ENCODE data around the gene AGAP3.

AGAP3 gene

GRCh38 chr7:151187409-151188251 lies 101.4 kb downstream of the AGAP3 start:
- no peak for DNase-seq (ENCODE audit: low spot score)
- Histone ChIP-seq H3K4me1 (ENCODE audit: insufficient read depth, poor library complexity, severe bottlenecking) (no peaks in the 10 kb centered on the region), H3K9me3 (ENCODE audit: severe bottlenecking) (no peaks in the 10 kb centered on the region), H3K36me3 (ENCODE audit: low read depth) (no peaks in the 10 kb centered on the region), H3K27ac (ENCODE audit: poor library complexity, severe bottlenecking) (no peak overlapping the region), H3K27me3 (ENCODE audit: insufficient read depth, poor library complexity, severe bottlenecking) (peaks cover 15% of the 10 kb centered on the region), H3K4me3 (ENCODE audit: severe bottlenecking) (no peak overlapping the region)
- ATAC-seq (ENCODE audit: low read depth) = no peak; the same call in 2 of the 3 replicates
- TF ChIP-seq, protein P1, sequence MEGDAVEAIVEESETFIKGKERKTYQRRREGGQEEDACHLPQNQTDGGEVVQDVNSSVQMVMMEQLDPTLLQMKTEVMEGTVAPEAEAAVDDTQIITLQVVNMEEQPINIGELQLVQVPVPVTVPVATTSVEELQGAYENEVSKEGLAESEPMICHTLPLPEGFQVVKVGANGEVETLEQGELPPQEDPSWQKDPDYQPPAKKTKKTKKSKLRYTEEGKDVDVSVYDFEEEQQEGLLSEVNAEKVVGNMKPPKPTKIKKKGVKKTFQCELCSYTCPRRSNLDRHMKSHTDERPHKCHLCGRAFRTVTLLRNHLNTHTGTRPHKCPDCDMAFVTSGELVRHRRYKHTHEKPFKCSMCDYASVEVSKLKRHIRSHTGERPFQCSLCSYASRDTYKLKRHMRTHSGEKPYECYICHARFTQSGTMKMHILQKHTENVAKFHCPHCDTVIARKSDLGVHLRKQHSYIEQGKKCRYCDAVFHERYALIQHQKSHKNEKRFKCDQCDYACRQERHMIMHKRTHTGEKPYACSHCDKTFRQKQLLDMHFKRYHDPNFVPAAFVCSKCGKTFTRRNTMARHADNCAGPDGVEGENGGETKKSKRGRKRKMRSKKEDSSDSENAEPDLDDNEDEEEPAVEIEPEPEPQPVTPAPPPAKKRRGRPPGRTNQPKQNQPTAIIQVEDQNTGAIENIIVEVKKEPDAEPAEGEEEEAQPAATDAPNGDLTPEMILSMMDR (IDR thresholded peaks at IDR 0.05; ENCODE audit: poor library complexity, severe bottlenecking) = no peak

GRCh38 chr7:151188252-151188542 lies 101.9 kb downstream of the AGAP3 start:
- DNase-seq (ENCODE audit: low spot score) = no peak
- no peaks in the 10 kb centered on the region for H3K4me1 ChIP-seq (ENCODE audit: insufficient read depth, poor library complexity, severe bottlenecking)
- no peaks in the 10 kb centered on the region for H3K36me3 ChIP-seq (ENCODE audit: low read depth)
- H3K9me3 ChIP-seq (ENCODE audit: severe bottlenecking) = no peaks in the 10 kb centered on the region
- H3K27ac ChIP-seq (ENCODE audit: poor library complexity, severe bottlenecking) = no peak overlapping the region
- TF ChIP-seq, protein P1 (IDR thresholded peaks at IDR 0.05; ENCODE audit: poor library complexity, severe bottlenecking) = no peak
- H3K4me3 ChIP-seq (ENCODE audit: severe bottlenecking) = no peak overlapping the region
- peaks cover 15% of the 10 kb centered on the region for H3K27me3 ChIP-seq (ENCODE audit: insufficient read depth, poor library complexity, severe bottlenecking)
- no peak for ATAC-seq (ENCODE audit: low read depth)

DNA sequence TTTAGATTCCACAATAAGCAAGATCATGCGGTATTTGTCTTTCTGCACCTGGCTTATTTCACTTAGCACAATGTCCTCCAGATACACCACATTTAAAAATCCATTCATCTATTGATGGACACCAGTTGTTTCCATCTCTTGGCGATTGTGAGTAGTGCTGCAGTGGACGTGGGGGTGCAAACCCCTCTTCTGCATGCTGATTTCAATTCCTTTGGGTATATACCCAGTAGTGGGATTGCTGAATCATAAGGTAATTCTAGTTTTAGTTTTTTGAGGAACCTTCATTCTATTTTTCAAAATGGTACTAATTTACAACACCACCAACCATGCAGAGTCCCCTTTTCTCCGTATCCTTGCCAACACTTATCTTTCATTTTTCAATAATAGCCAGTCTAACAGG lies 102.8 kb downstream of the AGAP3 start:
- Histone ChIP-seq H3K4me1 (ENCODE audit: insufficient read depth, poor library complexity, severe bottlenecking) (no peaks in the 10 kb centered on the region), H3K27me3 (ENCODE audit: insufficient read depth, poor library complexity, severe bottlenecking) (peaks cover 15% of the 10 kb centered on the region)
- DNase-seq (ENCODE audit: low spot score) = no peak

GRCh38 chr7:151191544-151191943 lies 105.3 kb downstream of the AGAP3 start:
- Histone ChIP-seq H3K27me3 (ENCODE audit: insufficient read depth, poor library complexity, severe bottlenecking) (peaks cover 21% of the 10 kb centered on the region), H3K4me1 (ENCODE audit: insufficient read depth, poor library complexity, severe bottlenecking) (no peaks in the 10 kb centered on the region), H3K36me3 (ENCODE audit: low read depth) (no peaks in the 10 kb centered on the region), H3K4me3 (ENCODE audit: severe bottlenecking) (no peak overlapping the region), H3K27ac (ENCODE audit: poor library complexity, severe bottlenecking) (no peak overlapping the region), H3K9me3 (ENCODE audit: severe bottlenecking) (no peaks in the 10 kb centered on the region)
- ATAC-seq (ENCODE audit: low read depth) = no peak
- DNase-seq (ENCODE audit: low spot score) = no peak
- TF ChIP-seq, protein P1 (IDR thresholded peaks at IDR 0.05; ENCODE audit: poor library complexity, severe bottlenecking) = no peak

More for the DNA sequence above, 102.8 kb downstream of the AGAP3 start:
- Histone ChIP-seq H3K27ac (ENCODE audit: poor library complexity, severe bottlenecking) (no peak overlapping the region), H3K4me3 (ENCODE audit: severe bottlenecking) (no peak overlapping the region), H3K9me3 (ENCODE audit: severe bottlenecking) (no peaks in the 10 kb centered on the region), H3K36me3 (ENCODE audit: low read depth) (no peaks in the 10 kb centered on the region)
- ATAC-seq (ENCODE audit: low read depth) = no peak
- TF ChIP-seq, protein P1 (IDR thresholded peaks at IDR 0.05; ENCODE audit: poor library complexity, severe bottlenecking) = no peak

- TF ChIP-seq, protein P1 (IDR thresholded peaks at IDR 0.05; ENCODE audit: poor library complexity, severe bottlenecking) = no peak
- H3K27me3 ChIP-seq (ENCODE audit: insufficient read depth, poor library complexity, severe bottlenecking) = peaks cover 25% of the 10 kb centered on the region
- H3K27ac ChIP-seq (ENCODE audit: poor library complexity, severe bottlenecking) = no peak overlapping the region
Observed at GRCh38 chr7:151192002-151192539, 105.8 kb downstream of the AGAP3 start.

More at GRCh38 chr7:151192002-151192539, 105.8 kb downstream of the AGAP3 start:
- no peak for ATAC-seq (ENCODE audit: low read depth)
- Histone ChIP-seq H3K36me3 (ENCODE audit: low read depth) (no peaks in the 10 kb centered on the region), H3K4me1 (ENCODE audit: insufficient read depth, poor library complexity, severe bottlenecking) (no peaks in the 10 kb centered on the region), H3K4me3 (ENCODE audit: severe bottlenecking) (no peak overlapping the region), H3K9me3 (ENCODE audit: severe bottlenecking) (no peaks in the 10 kb centered on the region)
- DNase-seq (ENCODE audit: low spot score) = no peak

All from RWPE2 (cell line).